Activated gamma-delta T cell treated with anti-CD3 and anti-CD28 coated beads, Interleukin-2, amount 50 U/mL, for 16 hours (primary cell): Measurements from ENCODE around the gene CEP126.

ENCODE experiments used
- DNase-seq: peaks from one replicate; pipeline ENCODE4 v3.0.0-alpha.2; 2020; ENCODE audit warnings: low read depth

The CEP126 gene

DNA sequence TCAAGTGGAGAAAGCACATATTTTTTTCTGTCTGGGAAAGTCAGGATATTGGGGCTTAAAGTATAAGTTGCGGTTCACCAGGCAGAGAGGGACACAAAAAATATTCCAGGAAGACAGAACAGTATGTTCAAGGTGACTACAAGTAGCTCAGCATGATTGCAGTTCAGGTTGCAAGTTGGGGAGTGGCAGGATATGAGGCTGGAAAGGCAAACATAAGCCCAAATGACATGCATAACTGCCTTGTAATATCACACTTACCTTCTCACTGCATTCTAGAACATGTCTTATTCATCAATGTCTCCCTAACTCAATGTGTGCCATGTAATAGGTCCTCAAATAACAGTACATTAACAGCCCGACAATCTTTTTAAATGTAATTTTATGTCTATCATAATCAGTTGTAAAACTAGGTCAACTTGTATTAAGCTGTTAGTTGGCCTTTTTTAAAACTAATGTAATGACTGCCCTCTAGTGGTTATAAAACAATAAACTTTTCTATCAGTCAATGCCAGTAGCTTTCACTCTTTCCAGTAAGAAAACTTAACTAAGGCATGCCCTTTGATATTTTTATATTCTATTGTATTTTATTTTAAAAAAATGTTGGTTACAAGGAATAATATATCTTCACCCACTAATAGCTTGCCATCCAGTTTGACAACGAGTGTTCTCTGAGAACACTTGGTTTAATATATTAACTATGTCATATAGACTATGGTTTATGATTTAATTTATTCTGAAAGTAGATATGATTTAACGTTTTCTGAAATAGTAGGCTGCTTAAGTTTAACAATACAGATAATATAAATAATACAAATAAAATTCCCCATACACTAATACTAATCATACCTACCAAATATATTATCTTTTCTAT, 93.0 kb downstream of the CEP126 start:
- no peak for DNase-seq

DNA sequence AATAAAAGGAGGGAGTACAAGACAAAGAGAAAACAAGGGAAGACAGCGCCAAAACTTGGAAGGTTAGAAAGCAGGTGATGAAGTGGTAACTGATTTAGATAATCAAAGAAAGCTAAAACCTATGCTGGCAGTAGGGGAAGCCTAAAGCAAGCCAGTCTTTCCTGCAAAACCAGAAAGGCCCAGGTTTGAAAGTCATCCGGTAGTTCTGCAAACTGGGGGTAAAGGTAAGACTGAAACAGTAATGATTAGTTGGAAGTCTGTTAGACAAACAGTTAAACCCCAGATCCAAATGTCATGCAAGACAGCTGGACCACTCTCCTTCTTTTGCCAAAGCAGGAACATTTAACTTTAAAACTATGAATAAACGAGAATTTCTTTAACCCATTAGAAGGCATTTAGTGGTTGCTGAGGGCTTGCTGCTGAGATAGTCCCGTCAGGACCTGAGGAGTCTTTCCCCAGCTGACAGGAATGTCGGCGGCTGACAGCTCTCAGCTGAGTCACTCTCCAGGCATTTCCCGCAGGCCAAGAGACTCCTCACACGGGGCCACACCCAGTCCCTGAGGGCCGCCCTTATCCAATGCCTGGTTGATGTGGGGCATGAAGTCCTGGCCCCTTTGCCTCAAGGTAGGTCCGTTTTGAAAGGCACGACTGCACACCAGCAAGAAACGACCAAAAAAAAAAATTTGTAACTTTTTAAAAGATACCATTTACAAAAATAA, 96.1 kb downstream of the CEP126 start:
- DNase-seq, result no peak

DNA sequence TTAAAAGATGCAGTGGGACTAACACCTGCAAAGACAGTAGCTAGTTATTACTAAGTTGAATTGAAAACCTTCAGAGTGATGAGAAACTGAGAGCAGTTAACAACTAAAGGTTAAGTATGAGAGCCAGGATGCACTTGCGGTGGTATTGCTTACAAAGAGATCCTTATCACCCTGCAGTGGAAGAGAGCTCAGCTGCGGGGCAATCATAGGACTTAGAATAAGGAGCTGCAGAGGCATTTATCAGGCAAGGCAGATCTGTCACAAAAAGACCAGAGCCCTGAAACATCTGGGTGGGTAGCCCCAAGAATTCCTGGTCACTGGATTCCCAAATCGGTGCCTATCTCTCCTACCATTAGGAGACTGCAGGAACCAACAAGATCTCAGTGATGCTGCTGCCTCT, 98.1 kb downstream of the CEP126 start:
- DNase-seq, result no peak

DNA sequence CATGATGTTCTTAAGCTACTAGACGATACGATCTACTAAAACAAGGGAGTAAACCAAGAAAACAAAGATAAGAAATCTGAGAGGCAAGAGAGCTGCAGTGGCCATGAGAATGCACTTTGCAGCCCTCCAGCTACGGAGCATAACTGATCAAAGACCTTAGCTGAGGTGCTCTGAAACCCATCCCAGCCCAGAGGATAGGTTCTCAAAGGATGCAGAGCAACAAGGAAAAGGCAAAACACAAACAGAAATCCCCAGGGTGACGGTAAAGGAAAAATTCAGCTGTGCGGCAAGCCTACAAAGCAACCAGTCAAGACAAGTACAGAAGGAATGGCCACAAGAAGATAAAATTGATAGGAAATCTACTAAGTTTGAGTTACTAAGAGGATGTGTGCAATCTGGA, 99.9 kb downstream of the CEP126 start:
- no peak for DNase-seq

DNA sequence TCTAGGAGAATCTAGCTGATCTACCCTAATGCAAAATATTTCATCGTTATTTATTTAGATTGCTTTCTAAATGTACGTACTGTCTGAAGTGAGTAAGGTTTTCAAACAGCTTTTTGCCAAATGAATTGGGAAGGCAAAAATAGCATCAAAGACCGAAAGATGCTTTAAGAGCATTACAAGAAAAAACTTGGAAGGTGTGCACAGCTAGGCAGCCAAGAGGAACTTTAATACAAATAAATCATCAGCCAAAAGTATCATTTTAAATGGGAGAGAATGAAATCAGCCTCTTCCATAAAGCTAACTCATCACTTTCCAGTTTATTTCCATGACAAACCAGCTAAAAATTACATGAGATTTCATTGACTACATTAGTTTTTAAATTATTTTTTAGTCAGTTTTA, 102.2 kb downstream of the CEP126 start:
- DNase-seq, result no peak

DNA sequence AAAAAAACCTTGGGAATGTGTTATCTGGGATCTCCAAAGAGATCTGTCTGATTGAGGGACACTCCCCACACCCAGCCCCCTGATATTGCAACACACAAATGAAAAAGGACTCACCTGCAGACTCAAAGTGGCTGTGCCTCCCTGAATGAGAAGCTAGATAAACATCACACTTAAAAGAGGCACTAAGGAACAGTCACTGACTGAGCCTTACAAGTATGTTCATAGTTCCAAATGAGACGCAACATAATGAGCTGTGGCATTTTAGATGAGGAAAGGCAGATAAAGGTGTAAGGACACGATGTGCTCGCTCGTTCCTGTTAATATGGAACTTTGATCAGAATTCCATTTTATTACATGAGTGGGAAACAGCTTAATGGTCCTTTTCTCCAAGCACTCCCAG, 111.4 kb downstream of the CEP126 start:
- DNase-seq, result no peak

DNA sequence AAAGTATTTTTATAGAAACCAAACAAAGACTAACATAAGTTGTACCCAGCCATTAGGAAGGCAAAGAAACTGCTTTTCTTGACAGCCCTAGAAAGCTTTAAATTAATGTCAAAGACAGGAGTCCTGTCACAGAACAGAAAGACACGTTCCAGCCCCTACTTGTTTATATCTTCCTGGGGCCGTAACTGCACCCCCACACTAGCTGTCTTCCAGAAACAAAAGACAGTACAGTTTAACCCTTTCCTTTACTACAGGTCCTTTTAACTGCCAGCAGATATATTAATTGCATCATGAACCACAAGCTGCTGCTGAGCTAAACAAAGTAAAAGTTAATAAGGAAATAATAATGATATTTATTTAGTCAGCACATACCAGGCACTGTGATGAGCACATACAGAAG, 112.1 kb downstream of the CEP126 start:
- no peak for DNase-seq

DNA sequence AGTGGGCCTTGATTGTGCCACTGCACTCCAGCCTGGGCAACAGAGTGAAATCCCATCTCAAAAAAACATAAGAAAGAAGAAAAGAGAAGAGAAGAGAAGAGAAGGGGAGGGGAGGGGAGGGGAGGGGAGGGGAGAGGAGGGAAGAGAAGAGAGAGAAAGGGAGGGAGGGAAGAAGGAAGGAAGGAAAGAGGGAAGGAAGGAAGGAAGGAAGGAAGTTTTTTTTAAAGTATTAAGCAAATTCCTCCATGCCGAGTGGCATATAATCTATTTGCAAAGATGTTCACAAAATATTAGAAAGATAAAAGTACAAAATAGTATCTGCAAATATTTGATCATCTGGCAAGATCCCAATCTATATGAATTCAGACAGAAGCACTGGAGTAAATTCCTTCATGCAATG, 121.9 kb downstream of the CEP126 start:
- no peak for DNase-seq

DNA sequence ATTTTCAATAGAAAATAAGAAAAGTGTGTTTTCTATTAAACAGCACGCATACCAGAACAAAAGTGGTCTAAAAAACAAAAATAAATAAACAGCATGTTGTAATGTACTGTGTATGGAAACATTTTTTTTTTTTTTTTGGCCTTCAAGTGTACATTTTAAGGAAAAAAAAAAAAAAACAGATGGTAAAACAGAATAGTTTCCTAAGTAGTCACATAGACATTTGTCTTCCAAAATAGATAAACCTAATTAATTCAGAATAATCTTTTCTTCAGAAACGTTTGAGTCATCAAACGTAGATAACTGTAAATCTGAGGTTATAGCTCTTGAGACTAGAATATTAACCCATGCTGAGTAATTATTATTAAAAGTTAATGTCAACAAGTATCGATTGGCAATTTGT, 132.0 kb downstream of the CEP126 start:
- no peak for DNase-seq

DNA sequence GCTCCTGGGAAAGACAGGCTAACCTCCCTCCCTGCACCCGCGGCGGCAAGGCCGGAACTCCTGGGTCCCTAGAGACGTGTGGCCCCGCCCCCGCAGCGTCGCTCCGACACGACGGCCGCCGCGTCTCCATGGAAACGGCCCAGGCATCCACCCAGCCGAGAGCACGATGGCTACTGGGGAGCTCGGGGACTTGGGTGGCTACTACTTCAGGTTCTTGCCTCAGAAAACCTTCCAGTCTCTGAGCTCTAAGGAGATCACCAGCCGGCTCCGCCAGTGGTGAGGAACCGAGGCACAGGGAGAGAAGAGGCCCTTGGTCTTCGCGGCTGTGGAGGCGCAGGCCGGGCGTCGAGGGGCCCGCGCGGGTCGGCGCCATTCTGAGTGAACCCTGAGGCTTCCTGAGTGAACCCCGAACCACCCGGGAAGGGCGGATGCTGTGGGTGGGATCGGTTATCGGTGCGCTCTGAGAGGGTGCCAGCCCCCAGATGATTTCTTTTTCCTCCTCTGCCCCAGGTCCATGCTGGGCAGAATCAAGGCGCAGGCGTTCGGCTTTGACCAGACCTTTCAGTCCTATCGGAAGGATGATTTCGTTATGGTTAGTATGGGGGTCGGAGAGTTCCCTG, 132.6 kb downstream of the CEP126 start, which contains the start of gene CFAP300:
Gene CFAP300, plus strand, starts transcription at position 133 of the 620 bp plus-strand sequence. Its CDS starts 34 bp downstream, at position 167.
- no peak for DNase-seq
